ENCODE results near the gene UBE2O. TPM values are rescaled to one million over a fixed set of nuclear protein-coding genes. Genes with fewer than 3 reads are reported as not detected.

UBE2O gene
- total RNA-seq, 2 donors from 2014 or later, result 45.4 to 46.5 TPM

DNA sequence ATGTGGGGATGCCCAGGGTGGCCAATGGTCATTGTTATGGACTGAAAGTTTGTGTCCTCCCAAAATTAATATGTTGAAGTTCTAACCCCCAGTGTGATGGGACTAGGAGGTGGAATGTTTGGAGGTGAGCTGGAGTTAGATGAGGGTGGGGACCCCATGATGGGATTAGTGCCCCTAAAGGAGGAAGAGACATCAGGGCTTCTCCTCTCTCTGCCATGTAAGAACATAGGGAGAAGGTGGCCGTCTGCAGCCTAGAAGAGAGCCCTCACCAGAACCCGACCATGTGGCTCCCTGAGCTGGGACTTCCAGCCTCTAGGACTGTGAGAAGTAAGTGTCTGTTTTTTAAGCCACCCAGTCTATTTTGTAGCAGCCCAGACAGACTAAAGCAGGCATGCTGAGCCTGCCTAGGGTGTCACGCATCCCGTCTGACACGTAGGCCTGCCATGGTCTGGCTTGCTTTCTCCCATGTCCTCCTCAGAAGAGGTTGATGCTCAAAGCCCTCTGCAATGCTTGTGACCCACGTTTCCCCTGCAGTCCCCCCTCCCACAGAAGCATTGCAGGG lies 95.3 kb downstream of the UBE2O start:
- Mint-ChIP-seq H3K4me1 (peaks cover 12% of the 10 kb centered on the region), H3K27me3 (ENCODE audit: insufficient read depth) (peaks cover 4% of the 10 kb centered on the region), H3K4me3 (no peak overlapping the region), H3K9me3 (no peaks in the 10 kb centered on the region), H3K27ac (no peak overlapping the region), H3K36me3 (ENCODE audit: low read depth) (no peaks in the 10 kb centered on the region)
- WGBS, 2 experiments (ENCODE audit: insufficient coverage in 1 of 2, insufficient read length in 1 of 2), result 85 to 88% methylated on average over 4 to 6 of the region's 6 CpGs
- no peak overlapping the region for H3K4me3 ChIP-seq (ENCODE audit: low read length)
- no peak overlapping the region for H3K9ac ChIP-seq (ENCODE audit: extremely low read depth, low read length, poor library complexity, severe bottlenecking)
- no peaks in the 10 kb centered on the region for H3K4me1 ChIP-seq (ENCODE audit: control insufficient read depth, insufficient read depth, low read length)
- no peaks in the 10 kb centered on the region for H3K36me3 ChIP-seq (ENCODE audit: control insufficient read depth, insufficient read depth, low read length)
- no peak for DNase-seq
- no peak overlapping the region for H3K27ac ChIP-seq (ENCODE audit: low read depth, low read length)
- no peaks in the 10 kb centered on the region for H3K9me3 ChIP-seq (ENCODE audit: control insufficient read depth, low read length)
- TF ChIP-seq, protein P1, sequence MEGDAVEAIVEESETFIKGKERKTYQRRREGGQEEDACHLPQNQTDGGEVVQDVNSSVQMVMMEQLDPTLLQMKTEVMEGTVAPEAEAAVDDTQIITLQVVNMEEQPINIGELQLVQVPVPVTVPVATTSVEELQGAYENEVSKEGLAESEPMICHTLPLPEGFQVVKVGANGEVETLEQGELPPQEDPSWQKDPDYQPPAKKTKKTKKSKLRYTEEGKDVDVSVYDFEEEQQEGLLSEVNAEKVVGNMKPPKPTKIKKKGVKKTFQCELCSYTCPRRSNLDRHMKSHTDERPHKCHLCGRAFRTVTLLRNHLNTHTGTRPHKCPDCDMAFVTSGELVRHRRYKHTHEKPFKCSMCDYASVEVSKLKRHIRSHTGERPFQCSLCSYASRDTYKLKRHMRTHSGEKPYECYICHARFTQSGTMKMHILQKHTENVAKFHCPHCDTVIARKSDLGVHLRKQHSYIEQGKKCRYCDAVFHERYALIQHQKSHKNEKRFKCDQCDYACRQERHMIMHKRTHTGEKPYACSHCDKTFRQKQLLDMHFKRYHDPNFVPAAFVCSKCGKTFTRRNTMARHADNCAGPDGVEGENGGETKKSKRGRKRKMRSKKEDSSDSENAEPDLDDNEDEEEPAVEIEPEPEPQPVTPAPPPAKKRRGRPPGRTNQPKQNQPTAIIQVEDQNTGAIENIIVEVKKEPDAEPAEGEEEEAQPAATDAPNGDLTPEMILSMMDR (conservative IDR thresholded peaks at IDR 0.05), result no peak
- no peaks in the 10 kb centered on the region for H3K27me3 ChIP-seq (ENCODE audit: control insufficient read depth, insufficient read depth, low read length, poor library complexity, severe bottlenecking)

DNA sequence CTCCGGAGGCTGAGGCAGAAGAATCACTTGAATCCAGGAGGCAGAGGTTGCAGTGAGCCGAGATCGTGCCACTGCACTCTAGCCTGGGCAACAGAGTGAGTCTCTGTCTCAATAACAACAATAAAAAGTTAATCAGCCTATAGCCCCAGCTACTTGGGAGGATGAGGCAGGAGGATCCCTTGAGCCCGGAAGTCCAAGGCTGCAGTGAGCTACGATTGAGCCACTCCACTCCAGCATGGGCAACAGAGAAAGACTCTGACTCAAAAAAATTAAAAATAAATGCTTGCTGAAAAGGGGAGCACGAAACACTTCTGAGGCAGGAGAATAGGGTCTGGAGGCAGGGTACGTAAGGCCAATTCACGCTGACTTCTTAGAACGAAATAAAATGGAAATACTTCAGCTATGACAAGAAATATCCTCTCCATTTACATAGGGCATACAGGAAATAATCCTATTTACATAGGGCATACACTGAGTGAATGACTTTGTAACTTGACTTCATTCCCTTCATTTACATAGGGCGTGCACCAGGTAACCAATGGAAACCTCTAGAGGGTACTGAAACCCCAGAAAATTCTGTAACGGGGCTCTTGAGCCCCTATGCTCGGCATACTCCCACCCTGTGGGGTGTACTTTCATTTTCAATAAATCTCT lies 96.0 kb downstream of the UBE2O start:
- whole genome bisulfite sequencing, 2 experiments (ENCODE audit: insufficient coverage in 1 of 2, insufficient read length in 1 of 2), result 87 to 95% methylated on average over 9 to 12 of the region's 12 CpGs
- Mint-ChIP-seq H3K9me3 (no peaks in the 10 kb centered on the region), H3K4me1 (peaks cover 13% of the 10 kb centered on the region), H3K27ac (no peak overlapping the region), H3K36me3 (ENCODE audit: low read depth) (peaks cover under 1% of the 10 kb centered on the region), H3K27me3 (ENCODE audit: insufficient read depth) (peaks cover 2% of the 10 kb centered on the region), H3K4me3 (no peak overlapping the region)
- no peak for DNase-seq
- no peaks in the 10 kb centered on the region for H3K36me3 ChIP-seq (ENCODE audit: control insufficient read depth, insufficient read depth, low read length)
- no peaks in the 10 kb centered on the region for H3K9me3 ChIP-seq (ENCODE audit: control insufficient read depth, low read length)
- H3K4me1 ChIP-seq (ENCODE audit: control insufficient read depth, insufficient read depth, low read length), result no peaks in the 10 kb centered on the region
- H3K27ac ChIP-seq (ENCODE audit: low read depth, low read length), result no peak overlapping the region
- H3K9ac ChIP-seq (ENCODE audit: extremely low read depth, low read length, poor library complexity, severe bottlenecking), result no peak overlapping the region
- TF ChIP-seq, protein P1 (conservative IDR thresholded peaks at IDR 0.05), result no peak
- H3K4me3 ChIP-seq (ENCODE audit: low read length), result no peak overlapping the region
- H3K27me3 ChIP-seq (ENCODE audit: control insufficient read depth, insufficient read depth, low read length, poor library complexity, severe bottlenecking), result no peaks in the 10 kb centered on the region

DNA sequence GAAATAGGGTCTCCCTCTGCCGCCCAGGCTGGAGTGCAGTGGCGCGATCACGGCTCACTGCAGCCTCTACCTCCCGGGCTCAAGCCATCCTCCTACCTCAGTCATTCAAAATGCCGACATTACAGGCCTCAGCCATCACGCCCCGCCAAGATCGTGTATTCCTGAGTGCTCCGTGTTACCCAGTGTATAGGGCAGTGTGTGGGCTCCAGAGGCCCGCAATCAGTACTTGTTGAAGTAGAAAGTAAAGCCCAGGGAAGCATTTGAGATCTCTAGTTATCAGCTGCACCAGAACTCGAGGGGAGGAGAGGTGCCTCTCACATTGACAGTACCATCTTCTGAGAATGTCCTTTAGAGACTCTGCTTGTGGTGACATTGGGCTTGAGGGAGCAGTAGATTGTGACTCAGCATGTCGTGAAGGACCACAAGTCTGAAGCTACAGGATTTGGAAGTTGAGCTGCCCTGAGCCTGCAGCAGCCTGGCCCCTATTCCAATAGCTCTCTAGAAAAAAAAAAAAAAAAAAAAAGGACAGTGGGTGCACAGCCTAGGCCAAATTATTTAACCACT lies 98.1 kb downstream of the UBE2O start:
- H3K27ac ChIP-seq (ENCODE audit: low read depth, low read length), result no peak overlapping the region
- H3K27me3 Mint-ChIP-seq (ENCODE audit: insufficient read depth), result peaks cover 2% of the 10 kb centered on the region
- peak overlapping the region; percentile 74 for H3K27ac Mint-ChIP-seq
- no peaks in the 10 kb centered on the region for H3K9me3 Mint-ChIP-seq
- no peaks in the 10 kb centered on the region for H3K9me3 ChIP-seq (ENCODE audit: control insufficient read depth, low read length)
- peaks cover 19% of the 10 kb centered on the region for H3K4me1 Mint-ChIP-seq
- H3K27me3 ChIP-seq (ENCODE audit: control insufficient read depth, insufficient read depth, low read length, poor library complexity, severe bottlenecking), result no peaks in the 10 kb centered on the region
- peaks cover 3% of the 10 kb centered on the region for H3K36me3 ChIP-seq (ENCODE audit: control insufficient read depth, insufficient read depth, low read length)
- H3K36me3 Mint-ChIP-seq (ENCODE audit: low read depth), result peaks cover 7% of the 10 kb centered on the region
- H3K4me3 Mint-ChIP-seq, result peak overlapping the region; percentile 90
- DNase-seq, result peak; percentile 73
- TF ChIP-seq, protein P1 (conservative IDR thresholded peaks at IDR 0.05), result no peak
- no peak overlapping the region for H3K9ac ChIP-seq (ENCODE audit: extremely low read depth, low read length, poor library complexity, severe bottlenecking)
- WGBS, 2 experiments (ENCODE audit: insufficient coverage in 1 of 2, insufficient read length in 1 of 2), result 68 to 70% methylated on average over 11 to 13 of the region's 13 CpGs
- no peak overlapping the region for H3K4me3 ChIP-seq (ENCODE audit: low read length)
- H3K4me1 ChIP-seq (ENCODE audit: control insufficient read depth, insufficient read depth, low read length), result no peaks in the 10 kb centered on the region

Measured in endodermal cell (in vitro differentiated cells).